ENCODE measurements around the gene SMOC2. TPM values are rescaled to one million over a fixed set of nuclear protein-coding genes. Genes with fewer than 3 reads are reported as not detected.

Gene SMOC2, protein sequence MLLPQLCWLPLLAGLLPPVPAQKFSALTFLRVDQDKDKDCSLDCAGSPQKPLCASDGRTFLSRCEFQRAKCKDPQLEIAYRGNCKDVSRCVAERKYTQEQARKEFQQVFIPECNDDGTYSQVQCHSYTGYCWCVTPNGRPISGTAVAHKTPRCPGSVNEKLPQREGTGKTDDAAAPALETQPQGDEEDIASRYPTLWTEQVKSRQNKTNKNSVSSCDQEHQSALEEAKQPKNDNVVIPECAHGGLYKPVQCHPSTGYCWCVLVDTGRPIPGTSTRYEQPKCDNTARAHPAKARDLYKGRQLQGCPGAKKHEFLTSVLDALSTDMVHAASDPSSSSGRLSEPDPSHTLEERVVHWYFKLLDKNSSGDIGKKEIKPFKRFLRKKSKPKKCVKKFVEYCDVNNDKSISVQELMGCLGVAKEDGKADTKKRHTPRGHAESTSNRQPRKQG
- total RNA-seq (2016; rRNA removed; fragmentation: Illumina TruSeq; extraction: Trizol) (not detected in 2 replicates), polyA plus RNA-seq (2011; rRNA removed) (not detected in 2 replicates), polyA minus RNA-seq (2011; rRNA and poly(A)+ RNA removed; ENCODE audit: low replicate concordance) (not detected in 2 replicates), Bru-seq, nascent RNA (percentile 0 among the genes with signal in this experiment), BruChase-seq, experiment 1, labeled RNA remaining after a 6-hour chase (percentile 1 among the genes with signal in this experiment), BruChase-seq, experiment 2, labeled RNA remaining after a 2-hour chase (not detected)
- total RNA-seq (2016; cell fraction: cytosol; rRNA removed; fragmentation: Illumina TruSeq; extraction: Trizol; ENCODE audit: low read depth), result not detected in 2 replicates
- total RNA-seq (2016; cell fraction: insoluble cytoplasmic fraction; rRNA removed; fragmentation: Illumina TruSeq; extraction: Trizol), result not detected in 2 replicates
- not detected in 2 replicates for total RNA-seq (2016; cell fraction: membrane; rRNA removed; fragmentation: Illumina TruSeq; extraction: Trizol)
- not detected in 2 replicates for total RNA-seq (2016; cell fraction: nucleus; rRNA removed; fragmentation: Illumina TruSeq; extraction: Trizol)
- not detected in 2 replicates for polyA plus RNA-seq (2011; cell fraction: cytosol; rRNA removed)
- not detected in 2 replicates for polyA plus RNA-seq (2011; cell fraction: nucleus; rRNA removed)
- not detected in 2 replicates for polyA plus RNA-seq (2012)
- not detected in 2 replicates for polyA plus RNA-seq (2016; cell fraction: cytosol; fragmentation: Illumina TruSeq; extraction: Trizol; ENCODE audit: low read depth)
- not detected in 2 replicates for polyA plus RNA-seq (2016; cell fraction: insoluble cytoplasmic fraction; fragmentation: Illumina TruSeq; extraction: Trizol; ENCODE audit: low read depth)
- polyA plus RNA-seq (2016; cell fraction: membrane; fragmentation: Illumina TruSeq; extraction: Trizol; ENCODE audit: low read depth), result not detected in 2 replicates
- polyA plus RNA-seq (2016; cell fraction: nucleus; fragmentation: Illumina TruSeq; extraction: Trizol; ENCODE audit: insufficient read depth, low read depth), result not detected in 2 replicates
- not detected in 2 replicates for polyA minus RNA-seq (2011; cell fraction: cytosol; rRNA and poly(A)+ RNA removed)
- not detected in 2 replicates for polyA minus RNA-seq (2011; cell fraction: nucleus; rRNA and poly(A)+ RNA removed)
- long read RNA-seq, experiment 1, result 0 reads
- long read RNA-seq, experiment 2, result 0 reads

- H3K4me2 ChIP-seq (ENCODE audit: low read depth, low read length), result no peak within 1 kb of the TSS
- in situ Hi-C loops (cut with HindIII; ENCODE audit: extremely low pct_ligation_motif_present, low pct_unique_long_range_greater_than_20kb) (no loop called here), intact Hi-C loops (cut with micrococcal nuclease; ENCODE audit: unreplicated experiment) (no loop called here)
- no peak within 1 kb of the TSS for H3K9ac ChIP-seq (ENCODE audit: insufficient read depth, low read depth, low read length)
- FAIRE-seq, result no peak
- 32% methylated on average over 39 of the region's 81 CpGs for WGBS (ENCODE audit: low lambda C conversion rate)
- no TSS peak for BruUV-seq (replicated peaks)
- peaks cover 6 to 74% of the 10 kb centered on the region in 2 experiments for H3K27me3 ChIP-seq (ENCODE audit: control insufficient read depth in 1 of 2, insufficient read depth in 2 of 2, low read length in 2 of 2)
- no peaks in the 10 kb centered on the region for H3K4me1 ChIP-seq (ENCODE audit: insufficient read depth, low read length)
- no peak for DNase-seq (ENCODE audit: low spot score)
- H3K9me3 ChIP-seq (ENCODE audit: low read length), result no peaks in the 10 kb centered on the region
- H3K4me3 ChIP-seq (replicated peaks in 1 of 3; ENCODE audit: insufficient read depth in 1 of 3, low read depth in 2 of 3, low read length in 3 of 3), result no peak within 1 kb of the TSS
- H2AFZ ChIP-seq (ENCODE audit: low read length), result no peak within 1 kb of the TSS
- H3K27ac ChIP-seq (ENCODE audit: extremely low read length, insufficient read depth, low read length), result no peak within 1 kb of the TSS
- no peaks in the 10 kb centered on the region for H3K79me2 ChIP-seq (ENCODE audit: insufficient read depth, low read length)
- ATAC-seq, result peak; percentile 47
- H4K20me1 ChIP-seq (ENCODE audit: insufficient read depth, low read length), result no peaks in the 10 kb centered on the region
- POLR2A ChIA-PET, result no interaction called here
- no peaks in the 10 kb centered on the region for H3K36me3 ChIP-seq (replicated peaks in 1 of 2; ENCODE audit: control insufficient read depth in 1 of 2, insufficient read depth in 2 of 2, low read length in 2 of 2)
- CTCF ChIA-PET (ENCODE audit: low intra/inter-chr PET ratio, low total read pairs), result no interaction called here
- TF ChIP-seq TBX3 (IDR thresholded peaks at IDR 0.05; ENCODE audit: borderline replicate concordance) (no peak), ZNF143 (CRISPR knock-in tag; IDR thresholded peaks at IDR 0.05) (no peak), GZF1 (CRISPR knock-in tag; IDR thresholded peaks at IDR 0.05) (no peak), ZNF619 (CRISPR knock-in tag; IDR thresholded peaks at IDR 0.05) (no peak), ZNF510 (CRISPR knock-in tag; IDR thresholded peaks at IDR 0.05; ENCODE audit: low read depth) (no peak), ZNF234 (CRISPR knock-in tag; conservative IDR thresholded peaks at IDR 0.05) (no peak), GTF3A (CRISPR knock-in tag; conservative IDR thresholded peaks at IDR 0.05) (no peak), ZNF574 (CRISPR knock-in tag; IDR thresholded peaks at IDR 0.05) (no peak), NKX3-1 (CRISPR knock-in tag; IDR thresholded peaks at IDR 0.05) (no peak), ARNT (IDR thresholded peaks at IDR 0.05) (no peak)
- TF ChIP-seq, protein P1, sequence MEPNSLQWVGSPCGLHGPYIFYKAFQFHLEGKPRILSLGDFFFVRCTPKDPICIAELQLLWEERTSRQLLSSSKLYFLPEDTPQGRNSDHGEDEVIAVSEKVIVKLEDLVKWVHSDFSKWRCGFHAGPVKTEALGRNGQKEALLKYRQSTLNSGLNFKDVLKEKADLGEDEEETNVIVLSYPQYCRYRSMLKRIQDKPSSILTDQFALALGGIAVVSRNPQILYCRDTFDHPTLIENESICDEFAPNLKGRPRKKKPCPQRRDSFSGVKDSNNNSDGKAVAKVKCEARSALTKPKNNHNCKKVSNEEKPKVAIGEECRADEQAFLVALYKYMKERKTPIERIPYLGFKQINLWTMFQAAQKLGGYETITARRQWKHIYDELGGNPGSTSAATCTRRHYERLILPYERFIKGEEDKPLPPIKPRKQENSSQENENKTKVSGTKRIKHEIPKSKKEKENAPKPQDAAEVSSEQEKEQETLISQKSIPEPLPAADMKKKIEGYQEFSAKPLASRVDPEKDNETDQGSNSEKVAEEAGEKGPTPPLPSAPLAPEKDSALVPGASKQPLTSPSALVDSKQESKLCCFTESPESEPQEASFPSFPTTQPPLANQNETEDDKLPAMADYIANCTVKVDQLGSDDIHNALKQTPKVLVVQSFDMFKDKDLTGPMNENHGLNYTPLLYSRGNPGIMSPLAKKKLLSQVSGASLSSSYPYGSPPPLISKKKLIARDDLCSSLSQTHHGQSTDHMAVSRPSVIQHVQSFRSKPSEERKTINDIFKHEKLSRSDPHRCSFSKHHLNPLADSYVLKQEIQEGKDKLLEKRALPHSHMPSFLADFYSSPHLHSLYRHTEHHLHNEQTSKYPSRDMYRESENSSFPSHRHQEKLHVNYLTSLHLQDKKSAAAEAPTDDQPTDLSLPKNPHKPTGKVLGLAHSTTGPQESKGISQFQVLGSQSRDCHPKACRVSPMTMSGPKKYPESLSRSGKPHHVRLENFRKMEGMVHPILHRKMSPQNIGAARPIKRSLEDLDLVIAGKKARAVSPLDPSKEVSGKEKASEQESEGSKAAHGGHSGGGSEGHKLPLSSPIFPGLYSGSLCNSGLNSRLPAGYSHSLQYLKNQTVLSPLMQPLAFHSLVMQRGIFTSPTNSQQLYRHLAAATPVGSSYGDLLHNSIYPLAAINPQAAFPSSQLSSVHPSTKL (CRISPR knock-in tag; IDR thresholded peaks at IDR 0.05), result no peak
Observed at GRCh38 chr6:168440520-168441433, at the start of gene SMOC2. TSS of gene SMOC2 (plus strand) at chr6:168441184. CDS start at chr6:168441371, 187 bp downstream.

Measured in HepG2 (cell line).